Panc1 (cell line): Measurements from ENCODE around the gene SFSWAP. TPM values are rescaled to one million over a fixed set of nuclear protein-coding genes. Genes with fewer than 3 reads are reported as not detected.

Source experiments
- ATAC-seq: fragments of 200-7000 bp; cut with Tn5 transposase; 2 replicates; pipeline ENCODE4 v1.9.1; 2020; ENCODE audit warnings: mild to moderate bottlenecking, moderate library complexity
- BruUV-seq: library from RNA; stranded (reverse); fragments of 400-500 nt; replicated peaks from 2 replicates; lab custom pipeline; 2021; lab: Mats Ljungman, UMichigan
- CTCF ChIA-PET: fragments of 300-600 bp; sonication (Branson Sonifier 250); formaldehyde crosslinking; loops from one replicate; lab custom pipeline; 2022; ENCODE audit warnings: antibody characterized with exemption; lab: Charles Lee
- POLR2A ChIA-PET: fragments of 300-600 bp; sonication (Branson Sonifier 250); formaldehyde crosslinking; loops from one replicate; lab custom pipeline; 2022; ENCODE audit warnings: antibody characterized with exemption; lab: Charles Lee
- DNase-seq: peaks from one replicate; pipeline ENCODE4 v3.0.0-alpha.2; 2010; ENCODE audit warnings: low read depth, low spot score
- H3K27ac ChIP-seq: 2 replicates; pipeline ENCODE4 v1.5.1; 2011; ENCODE audit warnings: mild to moderate bottlenecking, low read length, inconsistent platforms
- H3K27me3 ChIP-seq: fragments of 200-500 bp; sonication (Bioruptor generic); 2 replicates; pipeline ENCODE4 v1.6.0; 2014; ENCODE audit warnings: low read length, inconsistent platforms; ENCODE audit not compliant: control insufficient read depth, insufficient read depth
- H3K36me3 ChIP-seq: fragments of 200-500 bp; sonication (Bioruptor generic); 2 replicates; pipeline ENCODE4 v1.5.1; 2014; ENCODE audit warnings: inconsistent platforms, mild to moderate bottlenecking, low read length, moderate library complexity; ENCODE audit not compliant: control insufficient read depth, insufficient read depth
- H3K4me1 ChIP-seq: 2 replicates; pipeline ENCODE4 v1.5.1; 2011; ENCODE audit warnings: inconsistent platforms, mild to moderate bottlenecking, low read length, moderate library complexity; ENCODE audit not compliant: control insufficient read depth, insufficient read depth
- H3K4me3 ChIP-seq, 2 experiments: 2 replicates each; pipeline ENCODE4 v1.5.1; 2011 to 2012; ENCODE audit warnings: low read depth in 2 of 2, low read length in 2 of 2, mild to moderate bottlenecking in 2 of 2, inconsistent platforms in 1 of 2, moderate library complexity in 1 of 2
- H3K9me3 ChIP-seq: fragments of 200-500 bp; sonication (Bioruptor generic); 2 replicates; pipeline ENCODE4 v1.5.1; 2014; ENCODE audit warnings: low read depth, mild to moderate bottlenecking, inconsistent platforms, low read length, moderate library complexity; ENCODE audit not compliant: control insufficient read depth, insufficient read depth
- CTCF ChIP-seq: fragments of 450-650 bp; IDR thresholded peaks from 2 replicates; pipeline ENCODE4 v1.5.1; 2017; ENCODE audit warnings: mild to moderate bottlenecking
- POLR2AphosphoS5 ChIP-seq: IDR thresholded peaks from 2 replicates; pipeline ENCODE4 v1.6.1; 2012; ENCODE audit warnings: mild to moderate bottlenecking, low read depth, low read length, moderate library complexity
- REST ChIP-seq, 2 experiments: IDR thresholded peaks; 2 replicates each; pipeline ENCODE4 v1.6.1; 2011 to 2012; ENCODE audit warnings: low read depth in 2 of 2, control low read depth in 1 of 2, low read length in 1 of 2, mild to moderate bottlenecking in 1 of 2, moderate library complexity in 1 of 2; ENCODE audit not compliant: insufficient read depth in 1 of 2
- SIN3A ChIP-seq: IDR thresholded peaks from 2 replicates; pipeline ENCODE4 v1.6.1; 2012; ENCODE audit warnings: low read depth, mild to moderate bottlenecking, low read length, moderate library complexity, borderline replicate concordance; ENCODE audit not compliant: insufficient read depth
- TCF7L2 ChIP-seq: IDR thresholded peaks from 2 replicates; pipeline ENCODE4 v1.6.1; 2011; ENCODE audit warnings: mild to moderate bottlenecking, low read depth, low read length, inconsistent platforms
- in situ Hi-C: cut with HindIII; loops from 2 replicates; pipeline ENCODE4 v1.10.0; 2016; ENCODE audit warnings: low sequenced_read_pairs, low pct_unique_long_range_greater_than_20kb
- intact Hi-C: fragments of 100-400 bp; cut with micrococcal nuclease; formaldehyde crosslinking; loops from one replicate; pipeline ENCODE4 v1.10.0; 2022; ENCODE audit not compliant: unreplicated experiment
- total RNA-seq: library from RNA; stranded (reverse); gene quantifications from one replicate; pipeline ENCODE4 v1.2.1, GENCODE V29; 2021; ENCODE audit not compliant: unreplicated experiment

The SFSWAP gene
- total RNA-seq, 1 experiment from 2014 or later, result 41.6 TPM

GRCh38 chr12:131847456-131847855 is 136.6 kb downstream of the SFSWAP start:
- CTCF ChIA-PET, result no interaction called here
- Histone ChIP-seq H3K27ac (no peak overlapping the region), H3K27me3 (no peaks in the 10 kb centered on the region), H3K36me3 (no peaks in the 10 kb centered on the region), H3K4me1 (no peaks in the 10 kb centered on the region; the same call in 1 of the 2 replicates), H3K4me3 (no peak overlapping the region), H3K9me3 (no peaks in the 10 kb centered on the region)
- DNase-seq (no peak), ATAC-seq (no peak)
- BruUV-seq, result no TSS peak
- POLR2A ChIA-PET, result no interaction called here
- TF ChIP-seq CTCF (no peak), TCF7L2 (no peak), POLR2AphosphoS5 (no peak), SIN3A (no peak), REST (IDR thresholded peaks at IDR 0.05; ENCODE audit: insufficient read depth in 1 of 2, low read depth in 2 of 2, low read length in 1 of 2) (no peak)
- in situ Hi-C loops, result no loop called here
- intact Hi-C loops, result no loop called here

GRCh38 chr12:131848753-131849152 is 137.9 kb downstream of the SFSWAP start:
- ATAC-seq, result no peak
- intact Hi-C loops (no loop called here), in situ Hi-C loops (no loop called here)
- no peaks in the 10 kb centered on the region for H3K27me3 ChIP-seq
- BruUV-seq, result no TSS peak
- ChIA-PET CTCF (no interaction called here), POLR2A (no interaction called here)
- H3K27ac ChIP-seq, result no peak overlapping the region
- H3K36me3 ChIP-seq, result no peaks in the 10 kb centered on the region
- no peak for TF ChIP-seq POLR2AphosphoS5
- TF ChIP-seq REST (IDR thresholded peaks at IDR 0.05; ENCODE audit: insufficient read depth in 1 of 2, low read depth in 2 of 2, low read length in 1 of 2), result no peak
- TF ChIP-seq SIN3A, result no peak
- no peak for TF ChIP-seq CTCF
- TF ChIP-seq TCF7L2, result no peak
- H3K4me3 ChIP-seq, result no peak overlapping the region
- no peak for DNase-seq
- H3K9me3 ChIP-seq, result no peaks in the 10 kb centered on the region
- no peaks in the 10 kb centered on the region; the same call in 1 of the 2 replicates for H3K4me1 ChIP-seq

Other genes with a start within 250 kb of the SFSWAP start
- 30.0 TPM for gene MMP17, start 117.3 kb downstream of the SFSWAP start, total RNA-seq
- gene ULK1, start 183.5 kb downstream of the SFSWAP start, total RNA-seq, result 72.1 TPM
- 108 TPM for gene PUS1, start 218.2 kb downstream of the SFSWAP start, total RNA-seq
- gene EP400, start 238.9 kb downstream of the SFSWAP start, total RNA-seq, result 59.4 TPM